Measurements from ENCODE around the gene COX7B2.

GRCh38 chr4:46720055-46720454 lies 189.0 kb downstream of the COX7B2 start:
- TF ChIP-seq, protein P1, sequence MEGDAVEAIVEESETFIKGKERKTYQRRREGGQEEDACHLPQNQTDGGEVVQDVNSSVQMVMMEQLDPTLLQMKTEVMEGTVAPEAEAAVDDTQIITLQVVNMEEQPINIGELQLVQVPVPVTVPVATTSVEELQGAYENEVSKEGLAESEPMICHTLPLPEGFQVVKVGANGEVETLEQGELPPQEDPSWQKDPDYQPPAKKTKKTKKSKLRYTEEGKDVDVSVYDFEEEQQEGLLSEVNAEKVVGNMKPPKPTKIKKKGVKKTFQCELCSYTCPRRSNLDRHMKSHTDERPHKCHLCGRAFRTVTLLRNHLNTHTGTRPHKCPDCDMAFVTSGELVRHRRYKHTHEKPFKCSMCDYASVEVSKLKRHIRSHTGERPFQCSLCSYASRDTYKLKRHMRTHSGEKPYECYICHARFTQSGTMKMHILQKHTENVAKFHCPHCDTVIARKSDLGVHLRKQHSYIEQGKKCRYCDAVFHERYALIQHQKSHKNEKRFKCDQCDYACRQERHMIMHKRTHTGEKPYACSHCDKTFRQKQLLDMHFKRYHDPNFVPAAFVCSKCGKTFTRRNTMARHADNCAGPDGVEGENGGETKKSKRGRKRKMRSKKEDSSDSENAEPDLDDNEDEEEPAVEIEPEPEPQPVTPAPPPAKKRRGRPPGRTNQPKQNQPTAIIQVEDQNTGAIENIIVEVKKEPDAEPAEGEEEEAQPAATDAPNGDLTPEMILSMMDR (CRISPR knock-in tag; IDR thresholded peaks at IDR 0.05): no peak
- TF ChIP-seq RFX3 (CRISPR knock-in tag; IDR thresholded peaks at IDR 0.05): no peak
- TF ChIP-seq, protein P2, sequence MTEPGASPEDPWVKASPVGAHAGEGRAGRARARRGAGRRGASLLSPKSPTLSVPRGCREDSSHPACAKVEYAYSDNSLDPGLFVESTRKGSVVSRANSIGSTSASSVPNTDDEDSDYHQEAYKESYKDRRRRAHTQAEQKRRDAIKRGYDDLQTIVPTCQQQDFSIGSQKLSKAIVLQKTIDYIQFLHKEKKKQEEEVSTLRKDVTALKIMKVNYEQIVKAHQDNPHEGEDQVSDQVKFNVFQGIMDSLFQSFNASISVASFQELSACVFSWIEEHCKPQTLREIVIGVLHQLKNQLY (CRISPR knock-in tag; IDR thresholded peaks at IDR 0.05): no peak
- no peak for TF ChIP-seq HMGA1 (CRISPR knock-in tag; conservative IDR thresholded peaks at IDR 0.05)

Data from HepG2 (cell line).